ENCODE measurements around the gene DOLPP1. TPM values are rescaled to one million over a fixed set of nuclear protein-coding genes. Genes with fewer than 3 reads are reported as not detected.

The DOLPP1 gene
- total and polyA plus RNA-seq, 2 of the 8 experiments (the other 6 are each of a cell fraction or from before 2014, with no cell fraction given) = 36.0 to 45.3 TPM

- Histone ChIP-seq H2BK20ac (ENCODE audit: low read length) (no peak overlapping the region), H3K23ac (ENCODE audit: insufficient read length) (no peak overlapping the region), H3K23me2 (ENCODE audit: low read depth, low read length) (no peaks in the 10 kb centered on the region), H2BK15ac (ENCODE audit: low read length) (no peak overlapping the region), H3K4me2 (ENCODE audit: insufficient read depth in 1 of 2, low read depth in 2 of 2, low read length in 2 of 2) (no peak overlapping the region), H3K18ac (ENCODE audit: extremely low read depth, low read length) (no peak overlapping the region), H3K9ac (replicated peaks in 1 of 4; ENCODE audit: extremely low read depth in 1 of 4, low read depth in 3 of 4, low read length in 3 of 4) (no peak overlapping the region), H3K9me3 (ENCODE audit: insufficient read depth in 2 of 2, low read depth in 1 of 2, low read length in 1 of 2) (no peaks in the 10 kb centered on the region), H3K27ac (ENCODE audit: low read depth, low read length) (no peak overlapping the region), H2AK5ac (ENCODE audit: low read depth, low read length) (no peak overlapping the region), H3K14ac (ENCODE audit: insufficient read length) (no peak overlapping the region), H4K20me1 (replicated peaks in 1 of 2; ENCODE audit: control insufficient read depth in 1 of 2, insufficient read depth in 2 of 2, low read length in 2 of 2) (no peaks in the 10 kb centered on the region), H3K79me2 (ENCODE audit: control insufficient read depth in 1 of 2, insufficient read depth in 2 of 2, low read length in 2 of 2) (no peaks in the 10 kb centered on the region), H3K36me3 (ENCODE audit: control insufficient read depth in 2 of 4, insufficient read depth in 4 of 4, low read length in 3 of 4) (no peaks in the 10 kb centered on the region), H3K4me1 (replicated peaks in 1 of 4; ENCODE audit: control insufficient read depth in 3 of 4, insufficient read depth in 4 of 4, low read length in 3 of 4) (peaks cover 0 to 5% (median 1%) of the 10 kb centered on the region in 4 experiments; a peak in 2 of 7 replicates), H4K91ac (replicated peaks; ENCODE audit: insufficient read length, low read length) (no peak overlapping the region), H2BK12ac (ENCODE audit: low read depth, low read length) (no peak overlapping the region), H3K4me3 (ENCODE audit: extremely low read depth in 1 of 4, insufficient read depth in 2 of 4, low read depth in 3 of 4, low read length in 4 of 4) (no peak overlapping the region), H3K56ac (replicated peaks; ENCODE audit: insufficient read length, low read depth, low read length) (no peak overlapping the region), H4K8ac (ENCODE audit: extremely low read depth, insufficient read depth, low read length) (no peak overlapping the region), H4K5ac (ENCODE audit: insufficient read length, low read depth, low read length) (no peak overlapping the region), H2AFZ (ENCODE audit: low read length) (no peak overlapping the region), H3K27me3 (replicated peaks in 1 of 4; ENCODE audit: control insufficient read depth in 3 of 4, extremely low read depth in 1 of 4, insufficient read depth in 3 of 4, low read length in 3 of 4) (peaks cover 0 to 6% (median 4%) of the 10 kb centered on the region in 4 experiments; a peak in 4 of 7 replicates), H2BK5ac (ENCODE audit: low read depth, low read length) (no peak overlapping the region), H2BK120ac (replicated peaks; ENCODE audit: low read depth, low read length) (no peak overlapping the region), H3K79me1 (ENCODE audit: low read depth, low read length) (no peaks in the 10 kb centered on the region), H3K4ac (replicated peaks; ENCODE audit: insufficient read length, low read depth, low read length) (no peak overlapping the region)
- TF ChIP-seq CTCF (IDR thresholded peaks at IDR 0.05; ENCODE audit: control extremely low read depth in 1 of 3, insufficient read depth in 1 of 3, low read depth in 1 of 3, low read length in 3 of 3) (peak in 2 of 3 experiments; percentile 69 to 83; a peak in 3 of 4 replicates), CHD1 (IDR thresholded peaks at IDR 0.05; ENCODE audit: low read depth, low read length) (no peak), HDAC2 (IDR thresholded peaks at IDR 0.05; ENCODE audit: borderline replicate concordance in 1 of 2, low read depth in 2 of 2, low read length in 2 of 2) (no peak), RAD21 (IDR thresholded peaks at IDR 0.05 in 1 of 2, conservative IDR thresholded peaks at IDR 0.05 in 1 of 2; ENCODE audit: low read depth in 2 of 2, low read length in 2 of 2) (peak; percentile 2 to 35; a peak in 2 of 4 replicates), SP4 (IDR thresholded peaks at IDR 0.05; ENCODE audit: low read length) (0 out of 2 replicates have a peak, but pooled peaks have one; percentile 23)
- no peak for FAIRE-seq
- WGBS, 2 experiments (ENCODE audit: extremely low coverage in 1 of 2, insufficient coverage in 1 of 2, insufficient read length in 1 of 2, insufficient replicate concordance in 2 of 2, low coverage in 1 of 2, low lambda C conversion rate in 2 of 2, missing lambda C conversion rate in 1 of 2) = 64% methylated on average over 14 of the region's 14 CpGs; no CpG with 5 or more reads in 1 of the 2 experiments
- ChIA-PET CTCF (ENCODE audit: partially characterized antibody) (interaction anchor here (0.8 to 2.0 kb wide), 9 partner anchors 9 to 511 kb away, joined by 3 to 12 read pairs (median 5); no protein-coding TSS in a partner anchor), POLR2A (ENCODE audit: partially characterized antibody) (interaction anchor here (0.6 to 1.0 kb wide), 2 partner anchors 11 to 64 kb away, joined by 3 read pairs; no protein-coding TSS in a partner anchor)
- DNase-seq (ENCODE audit: low read depth in 1 of 2, low spot score in 2 of 2) = peak in 1 of 2 experiments; percentile 73
Observed at GRCh38 chr9:129102791-129103594, 22.1 kb downstream of the DOLPP1 start.

All from H1 (cell line).